Non-pigmented ciliary epithelial cell (primary cell): ENCODE data around the gene PALLD.
"Not testable (repeated sequence)": the region's sequence is repeated elsewhere in the genome, so short reads cannot be mapped to it uniquely, and the experiment has no call there.

ENCODE experiments used
- DNase-seq: peaks from one replicate; pipeline ENCODE4 v3.0.0-alpha.2; 2010; ENCODE audit warnings: low read depth

Gene PALLD

GRCh38 chr4:168491563-168491962 is 5.3 kb upstream of the PALLD start:
- DNase-seq, result no peak

DNA sequence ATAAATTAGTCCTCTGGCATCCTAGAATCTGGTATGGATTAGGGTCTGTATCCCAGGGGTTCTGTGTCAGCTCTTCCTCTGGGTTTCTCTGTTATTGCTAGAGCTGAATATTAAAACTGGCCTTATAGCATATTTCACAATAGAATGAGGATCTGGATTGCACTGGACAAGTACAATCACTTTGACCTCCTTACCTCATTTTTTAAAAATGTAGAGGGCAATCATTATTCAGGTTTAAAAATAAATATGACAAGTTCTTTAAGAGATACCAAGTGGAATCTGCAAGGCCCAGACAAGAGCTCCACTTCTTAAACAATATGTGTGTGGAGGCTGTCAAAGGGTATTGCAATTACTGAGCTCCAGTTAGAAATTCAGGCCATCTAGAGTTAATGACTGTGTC is 1.4 kb downstream of the PALLD start:
- DNase-seq, result no peak

DNA sequence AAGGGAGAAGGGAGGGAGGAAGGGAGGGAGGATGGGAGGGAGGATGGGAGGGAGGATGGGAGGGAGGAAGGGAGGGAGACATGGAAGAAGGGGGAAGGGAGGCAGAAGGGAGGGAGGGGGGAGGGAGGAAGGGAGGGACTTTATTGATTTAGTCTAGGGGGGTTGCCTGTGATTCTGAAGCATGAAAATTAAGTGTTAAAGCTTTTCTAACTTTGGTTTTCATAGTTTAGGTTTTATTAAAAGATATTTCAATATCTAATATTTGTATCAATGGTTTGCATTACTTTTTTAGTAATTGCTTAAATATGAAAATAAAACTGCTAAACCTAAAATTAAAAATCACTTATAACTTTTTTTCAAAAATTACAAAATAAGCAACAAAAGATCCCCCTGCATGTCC is 2.4 kb downstream of the PALLD start:
- DNase-seq, result no peak

- DNase-seq, result no peak
Measured at GRCh38 chr4:168501407-168501806, 4.6 kb downstream of the PALLD start.

GRCh38 chr4:168502861-168503260 is 6.0 kb downstream of the PALLD start:
- DNase-seq, result no peak

DNA sequence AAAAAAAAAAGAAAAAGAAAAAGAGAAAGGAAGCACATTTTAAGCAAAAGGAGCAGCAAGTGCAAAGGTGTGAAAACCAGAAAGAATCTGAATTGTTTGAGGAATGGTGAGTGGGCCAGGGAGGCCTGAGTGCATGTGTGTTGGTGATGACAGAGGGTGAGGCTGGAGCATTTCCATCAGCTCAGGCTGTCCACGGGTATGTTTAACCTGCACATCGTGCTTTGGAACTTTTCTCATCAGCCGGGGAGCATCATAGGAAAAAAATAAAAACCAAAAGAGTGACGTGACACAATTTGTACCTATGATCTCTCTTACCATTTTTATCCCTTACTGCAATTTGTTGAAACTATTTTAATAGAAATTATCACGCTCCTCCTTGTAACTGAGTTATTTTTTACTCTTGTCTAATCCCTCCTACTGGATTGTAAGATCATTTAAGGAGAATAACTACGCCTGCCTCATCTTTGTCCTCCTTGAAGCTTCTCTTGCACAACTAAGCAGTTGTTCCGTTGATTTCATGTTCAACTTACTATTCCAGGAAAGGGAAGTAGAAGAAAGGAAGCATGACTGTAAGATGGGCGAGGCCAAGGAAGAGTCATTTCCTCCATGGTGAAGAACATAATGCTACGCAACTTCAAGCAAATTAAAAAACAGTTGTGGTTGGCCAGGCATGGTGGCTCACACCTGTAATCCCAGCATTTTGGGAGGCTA is 7.0 kb downstream of the PALLD start:
- no peak for DNase-seq

DNA sequence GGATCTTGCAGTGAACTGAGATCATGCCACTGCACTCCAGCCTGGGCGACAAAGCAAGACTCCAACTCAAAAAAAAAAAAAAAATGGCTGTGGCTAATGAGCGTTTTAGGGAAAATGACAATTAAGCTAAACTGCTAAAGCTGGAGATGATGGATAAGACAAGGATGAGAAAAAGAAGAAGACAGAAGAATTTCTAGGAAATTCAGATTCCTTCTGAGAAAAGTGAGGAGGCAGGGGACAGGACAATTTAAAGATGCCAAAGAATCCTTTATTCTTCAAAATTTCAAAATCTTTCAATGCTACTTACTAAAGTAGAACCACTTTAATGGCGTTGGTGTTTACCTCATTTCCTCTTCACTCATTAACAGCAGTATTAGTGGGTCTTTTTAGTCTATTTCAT is 7.7 kb downstream of the PALLD start:
- DNase-seq, result no peak

- DNase-seq, result no peak
Measured at GRCh38 chr4:168506014-168506413, 9.2 kb downstream of the PALLD start.

GRCh38 chr4:168507178-168507815 is 10.4 kb downstream of the PALLD start:
- DNase-seq, result no peak

DNA sequence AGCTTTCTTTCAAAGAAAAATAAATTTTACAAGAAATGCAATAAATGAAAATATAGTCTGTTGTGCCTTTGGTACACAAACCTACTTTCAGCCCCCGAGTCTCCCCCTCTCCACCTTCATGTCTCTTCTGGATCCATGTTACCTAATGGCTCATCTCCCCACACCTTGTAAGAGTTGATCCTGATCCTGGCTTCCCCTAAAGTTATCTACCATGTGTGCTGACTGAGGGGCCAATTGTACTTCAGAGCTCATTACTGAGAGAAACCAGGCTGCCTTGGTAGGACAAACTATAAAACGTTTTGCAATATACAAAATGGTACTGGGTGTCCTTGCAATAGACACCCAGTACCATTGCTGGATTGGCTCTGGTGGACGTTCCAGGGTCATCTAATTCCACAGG is 11.8 kb downstream of the PALLD start:
- DNase-seq, result no peak

DNA sequence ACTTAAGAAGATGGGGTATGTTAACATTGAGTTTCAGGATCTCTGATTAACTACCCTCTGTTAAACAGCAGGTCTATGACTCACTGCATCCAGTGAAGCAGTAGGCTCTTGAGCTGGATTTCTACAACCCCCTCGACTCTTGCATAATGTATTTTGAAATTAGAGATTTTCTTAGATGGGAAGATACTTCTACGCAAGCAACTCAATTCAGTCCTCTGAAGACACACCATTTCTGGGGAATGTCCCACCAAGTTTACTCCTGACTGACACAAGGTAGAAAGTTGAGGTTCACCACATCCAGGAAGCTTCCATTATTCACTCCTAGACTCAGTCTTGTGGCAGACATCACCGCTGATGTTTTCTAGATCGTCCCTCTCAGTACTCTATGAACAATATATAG is 12.9 kb downstream of the PALLD start:
- peak; percentile 60 for DNase-seq

GRCh38 chr4:168511780-168512489 is 15.1 kb downstream of the PALLD start:
- no peak for DNase-seq

DNA sequence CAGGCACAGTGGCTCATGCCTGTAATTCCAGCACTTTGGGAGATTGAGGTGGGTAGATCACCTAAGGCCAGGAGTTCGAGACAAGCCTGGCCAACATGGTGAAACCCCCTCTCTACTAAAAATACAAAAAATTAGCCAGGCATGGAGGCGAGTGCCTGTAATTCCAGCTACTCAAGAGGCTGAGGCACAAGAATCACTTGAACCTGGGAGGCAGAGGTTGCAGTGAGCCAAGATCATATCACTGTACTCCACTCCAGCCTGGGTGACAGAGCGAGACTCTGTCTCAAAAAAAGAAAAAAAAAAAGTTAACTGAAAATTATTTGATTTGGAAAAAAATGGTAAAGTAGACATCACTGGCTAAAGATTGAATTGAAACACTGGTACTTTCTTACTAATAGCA is 17.0 kb downstream of the PALLD start:
- DNase-seq, result not testable (repeated sequence)

DNA sequence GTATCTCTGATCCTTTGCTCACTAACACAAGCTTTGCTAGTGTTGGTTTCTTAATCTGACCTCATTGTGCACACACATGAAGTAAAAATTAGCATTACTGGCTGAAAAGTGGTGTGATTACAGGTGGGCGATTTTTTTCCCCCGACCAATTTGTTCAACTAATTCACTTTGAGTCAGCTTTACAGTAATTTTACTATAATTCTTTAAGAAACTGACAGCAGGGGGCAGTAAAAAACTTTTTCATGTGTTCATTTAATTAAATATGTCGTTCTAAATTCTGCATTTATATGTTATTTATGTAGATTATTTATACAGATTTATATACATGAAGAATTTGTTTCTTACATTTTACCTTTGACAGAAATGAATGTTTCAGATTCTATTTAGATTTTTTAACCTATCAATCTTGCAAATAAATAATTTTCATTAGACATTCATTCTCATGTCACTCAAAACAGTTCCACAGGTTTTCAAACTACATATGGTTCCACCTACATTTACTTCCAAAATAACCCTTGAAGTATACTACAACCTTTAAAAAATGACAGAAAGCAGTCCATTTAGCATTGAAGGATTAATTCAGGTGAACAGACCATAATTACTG is 17.5 kb downstream of the PALLD start:
- DNase-seq, result no peak

DNA sequence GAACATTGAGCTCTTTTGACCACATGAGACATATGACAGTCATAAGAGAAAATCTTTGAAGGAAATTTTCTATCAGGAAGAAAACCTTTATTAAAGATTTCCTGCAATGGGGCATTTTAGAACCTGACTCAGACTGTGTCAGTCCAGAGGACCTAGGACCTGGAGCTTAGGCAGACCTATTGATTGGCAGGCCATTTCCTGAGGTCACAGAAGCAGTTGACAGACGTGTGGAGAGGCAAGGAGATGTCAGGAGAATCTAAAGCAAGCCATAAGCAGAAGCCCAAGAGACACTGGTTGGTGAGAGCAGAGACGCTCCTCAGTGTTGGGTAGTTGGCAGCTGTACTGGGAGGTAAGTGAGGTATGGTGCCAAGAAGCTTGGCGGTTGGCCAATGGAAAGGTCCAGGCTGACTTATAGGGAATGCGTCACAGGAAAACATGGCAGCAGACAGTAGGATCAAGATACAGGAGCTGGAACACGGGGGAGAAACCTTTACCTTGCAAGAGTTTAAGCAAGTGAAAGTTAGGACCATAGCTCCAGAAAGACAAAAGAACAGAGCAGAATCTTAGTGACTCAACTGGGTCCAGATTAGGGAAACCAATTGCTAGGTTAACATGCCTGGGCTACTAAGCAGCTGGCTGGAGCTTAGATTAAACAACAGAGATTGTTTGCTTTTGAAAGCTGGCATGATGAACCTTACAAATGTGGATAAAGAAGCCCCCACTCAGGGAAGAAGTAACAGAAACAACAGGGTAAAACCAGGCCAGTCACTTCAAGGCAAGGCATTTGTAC is 18.6 kb downstream of the PALLD start:
- DNase-seq, result no peak

- DNase-seq, result no peak
Measured at GRCh38 chr4:168516841-168517240, 20.0 kb downstream of the PALLD start.

- DNase-seq, result no peak
Measured at GRCh38 chr4:168519576-168519975, 22.7 kb downstream of the PALLD start.

- no peak for DNase-seq
Measured at GRCh38 chr4:168521721-168522120, 24.9 kb downstream of the PALLD start.

DNA sequence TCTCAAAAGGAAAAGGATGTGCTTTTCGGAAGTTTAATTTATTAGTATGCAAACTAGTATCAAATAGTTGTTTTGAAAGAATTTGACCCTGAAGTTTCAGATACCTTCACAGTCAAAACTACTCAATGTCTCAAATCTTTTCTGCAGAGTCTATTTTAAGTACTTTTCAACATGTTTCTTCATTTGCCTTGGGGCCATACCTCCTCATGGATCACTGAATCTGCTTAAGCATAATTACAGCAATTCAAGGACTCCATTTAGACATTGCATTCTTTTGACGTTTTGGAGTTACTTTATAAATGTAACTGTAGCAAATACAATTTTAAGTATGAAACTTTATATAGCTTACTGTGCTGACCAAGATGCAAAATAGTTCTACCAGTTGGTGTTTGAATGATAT is 25.5 kb downstream of the PALLD start:
- DNase-seq, result no peak

DNA sequence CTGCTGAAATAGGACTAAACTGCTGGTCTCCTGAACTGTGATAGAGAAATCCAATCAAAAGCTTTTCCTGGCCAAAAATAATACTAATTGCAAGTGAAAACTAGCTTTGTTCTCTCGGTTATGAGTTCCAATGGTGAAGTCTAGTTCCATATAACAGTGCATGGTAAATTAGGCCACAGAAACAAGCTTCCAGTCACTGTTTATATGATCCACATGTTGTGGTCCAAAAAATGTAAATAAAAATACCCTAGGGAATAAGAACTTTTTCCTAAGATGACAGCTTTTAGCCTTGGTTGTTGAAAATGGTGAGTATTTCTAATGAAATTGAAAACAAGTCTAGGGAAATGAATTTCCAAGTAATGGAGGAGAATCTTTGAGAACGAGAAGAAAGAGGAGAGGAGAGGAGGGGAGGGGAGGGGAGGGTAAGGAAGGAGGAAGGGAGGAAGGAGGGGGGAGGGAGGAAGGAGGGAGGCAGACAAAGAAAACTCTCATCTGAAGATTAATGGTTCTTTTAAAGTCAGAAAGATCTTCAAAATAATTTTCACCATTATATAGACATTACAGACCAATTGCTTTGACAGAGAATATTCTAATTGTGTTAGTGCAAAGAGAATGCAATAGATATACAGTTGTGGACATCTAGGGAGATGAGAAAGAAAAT is 26.1 kb downstream of the PALLD start:
- no peak for DNase-seq

- DNase-seq, result no peak
Measured at GRCh38 chr4:168524006-168524405, 27.2 kb downstream of the PALLD start.

- DNase-seq, result no peak
Measured at GRCh38 chr4:168524897-168525296, 28.0 kb downstream of the PALLD start.
